ENCODE measurements around the gene AMDHD2. TPM values are rescaled to one million over a fixed set of nuclear protein-coding genes. Genes with fewer than 3 reads are reported as not detected.

AMDHD2 gene
- total and polyA plus RNA-seq, 2 of the 13 experiments (the other 11 are each of a cell fraction or from before 2014, with no cell fraction given): 33.5 to 39.1 TPM

GRCh38 chr16:2484898-2485508 is 35.2 kb upstream of the AMDHD2 start (continued):
- TF ChIP-seq GATAD2A (CRISPR knock-in tag; IDR thresholded peaks at IDR 0.05): peak; percentile 81
- no peak for TF ChIP-seq JARID2 (CRISPR knock-in tag; IDR thresholded peaks at IDR 0.05; ENCODE audit: insufficient replicate concordance)
- no peak for TF ChIP-seq PRDM4 (CRISPR knock-in tag; IDR thresholded peaks at IDR 0.05; ENCODE audit: borderline replicate concordance)
- TF ChIP-seq SUZ12 (IDR thresholded peaks at IDR 0.05; ENCODE audit: low read depth, low read length): no peak
- no peak for TF ChIP-seq HES4 (CRISPR knock-in tag; IDR thresholded peaks at IDR 0.05; ENCODE audit: borderline replicate concordance)
- TF ChIP-seq RFX3 (CRISPR knock-in tag; IDR thresholded peaks at IDR 0.05): no peak
- TF ChIP-seq KIAA2018 (CRISPR knock-in tag; IDR thresholded peaks at IDR 0.05; ENCODE audit: borderline replicate concordance): no peak
- TF ChIP-seq ZNF816 (CRISPR knock-in tag; IDR thresholded peaks at IDR 0.05; ENCODE audit: borderline replicate concordance): peak; percentile 65; the same call in 1 of the 2 replicates
- TF ChIP-seq ZNF326 (CRISPR knock-in tag; IDR thresholded peaks at IDR 0.05; ENCODE audit: borderline replicate concordance): no peak
- peak; percentile 35 for TF ChIP-seq XRCC5 (optimal IDR thresholded peaks at IDR 0.05; ENCODE audit: low read length)
- no peak for TF ChIP-seq ZNF343 (CRISPR knock-in tag; IDR thresholded peaks at IDR 0.05)
- TF ChIP-seq ZNF703 (CRISPR knock-in tag; IDR thresholded peaks at IDR 0.05; ENCODE audit: borderline replicate concordance): no peak
- TF ChIP-seq ZNF7 (CRISPR knock-in tag; IDR thresholded peaks at IDR 0.05): no peak
- no peak for TF ChIP-seq ZBTB39 (CRISPR knock-in tag; IDR thresholded peaks at IDR 0.05)
- no peak for TF ChIP-seq PRMT3 (CRISPR knock-in tag; IDR thresholded peaks at IDR 0.05; ENCODE audit: borderline replicate concordance, low read depth)
- no peak for TF ChIP-seq NRL (CRISPR knock-in tag; IDR thresholded peaks at IDR 0.05; ENCODE audit: borderline replicate concordance)
- TF ChIP-seq ZNF891 (CRISPR knock-in tag; IDR thresholded peaks at IDR 0.05): no peak
- no peak for TF ChIP-seq GTF3A (CRISPR knock-in tag; conservative IDR thresholded peaks at IDR 0.05)
